Measurements from ENCODE around the gene TMOD3.

TMOD3 gene

GRCh38 chr15:51828621-51829375 is 655 bp upstream of the TMOD3 start:
- FAIRE-seq, result no peak

GRCh38 chr15:51830276-51830806 is 888 bp downstream of the TMOD3 start:
- FAIRE-seq (peak; percentile 4), DNase-seq (ENCODE audit: low spot score) (no peak)

More at GRCh38 chr15:51828621-51829375, 655 bp upstream of the TMOD3 start:
- DNase-seq (ENCODE audit: low spot score), result peak; percentile 43

GRCh38 chr15:51833772-51834171 is 4.3 kb downstream of the TMOD3 start:
- no peak for FAIRE-seq

GRCh38 chr15:51837792-51838251 is 8.4 kb downstream of the TMOD3 start:
- FAIRE-seq (no peak), DNase-seq (ENCODE audit: low spot score) (no peak)

More at GRCh38 chr15:51833772-51834171, 4.3 kb downstream of the TMOD3 start:
- DNase-seq (ENCODE audit: low spot score), result no peak

- no peak for FAIRE-seq
- DNase-seq (ENCODE audit: low spot score), result no peak
These were observed 8.8 kb downstream of the TMOD3 start for GRCh38 chr15:51838270-51838669.

- DNase-seq (ENCODE audit: low spot score), result no peak
- no peak for FAIRE-seq
These were observed 11.2 kb downstream of the TMOD3 start for GRCh38 chr15:51840692-51841091.

GRCh38 chr15:51841406-51842040 is 12.1 kb downstream of the TMOD3 start:
- FAIRE-seq, result no peak
- no peak for DNase-seq (ENCODE audit: low spot score)

- no peak for FAIRE-seq
- no peak for DNase-seq (ENCODE audit: low spot score)
These were observed 12.8 kb downstream of the TMOD3 start for GRCh38 chr15:51842265-51842664.

GRCh38 chr15:51842852-51843737 is 13.6 kb downstream of the TMOD3 start:
- DNase-seq (ENCODE audit: low spot score), result peak; percentile 81
- peak; percentile 81 for FAIRE-seq

GRCh38 chr15:51844747-51845426 is 15.4 kb downstream of the TMOD3 start:
- no peak for FAIRE-seq
- DNase-seq (ENCODE audit: low spot score), result no peak

- DNase-seq (ENCODE audit: low spot score), result no peak
- FAIRE-seq, result no peak
These were observed 16.6 kb downstream of the TMOD3 start for GRCh38 chr15:51846066-51846462.

GRCh38 chr15:51846463-51847230 is 17.2 kb downstream of the TMOD3 start:
- FAIRE-seq, result peak; percentile 61
- peak; percentile 28 for DNase-seq (ENCODE audit: low spot score)

- DNase-seq (ENCODE audit: low spot score) (no peak), FAIRE-seq (no peak)
These were observed 19.4 kb downstream of the TMOD3 start for GRCh38 chr15:51848811-51849210.

GRCh38 chr15:51849860-51850259 is 20.4 kb downstream of the TMOD3 start:
- DNase-seq (ENCODE audit: low spot score), result no peak

GRCh38 chr15:51853998-51854397 is 24.5 kb downstream of the TMOD3 start:
- DNase-seq (ENCODE audit: low spot score) (no peak), FAIRE-seq (no peak)

More at GRCh38 chr15:51849860-51850259, 20.4 kb downstream of the TMOD3 start:
- no peak for FAIRE-seq

GRCh38 chr15:51855612-51856011 is 26.2 kb downstream of the TMOD3 start:
- FAIRE-seq, result no peak
- no peak for DNase-seq (ENCODE audit: low spot score)

- DNase-seq (ENCODE audit: low spot score) (no peak), FAIRE-seq (no peak)
These were observed 27.4 kb downstream of the TMOD3 start for GRCh38 chr15:51856714-51857380.

GRCh38 chr15:51861557-51862359 is 32.3 kb downstream of the TMOD3 start:
- no peak for FAIRE-seq
- DNase-seq (ENCODE audit: low spot score), result no peak

GRCh38 chr15:51863131-51863530 is 33.7 kb downstream of the TMOD3 start:
- FAIRE-seq, result no peak

More at GRCh38 chr15:51863131-51863530, 33.7 kb downstream of the TMOD3 start:
- DNase-seq (ENCODE audit: low spot score), result no peak

All from RCC 7860 (cell line).